PC-9 (cell line): ENCODE data around the gene IQSEC1. TPM values are rescaled to one million over a fixed set of nuclear protein-coding genes. Genes with fewer than 3 reads are reported as not detected.

ENCODE experiments used
- BruUV-seq: library from RNA; stranded (reverse); fragments of 400-500 nt; replicated peaks from 2 replicates; lab custom pipeline; 2021; lab: Mats Ljungman, UMichigan
- CTCF ChIA-PET: fragments of 300-600 bp; sonication (Branson Sonifier 250); formaldehyde crosslinking; loops from one replicate; lab custom pipeline; 2022; ENCODE audit warnings: antibody characterized with exemption; lab: Charles Lee
- POLR2A ChIA-PET: fragments of 300-600 bp; sonication (Branson Sonifier 250); formaldehyde crosslinking; loops from one replicate; lab custom pipeline; 2022; ENCODE audit warnings: antibody characterized with exemption; ENCODE audit not compliant: unreplicated experiment; lab: Charles Lee
- DNase-seq, 2 experiments: peaks; one replicate each; pipeline versions ENCODE4 v3.0.0 to v3.0.0-alpha.2; 2015 to 2022; ENCODE audit warnings: mixed read lengths in 1 of 2
- H2AFZ ChIP-seq: fragments of 200-600 bp; sonication (generic); 2 replicates; pipeline ENCODE4 v1.8.1; 2017; ENCODE audit warnings: antibody characterized with exemption
- H3F3A ChIP-seq: fragments of 200-600 bp; sonication (generic); 2 replicates; pipeline ENCODE4 v1.8.1; 2017; ENCODE audit warnings: antibody characterized with exemption, mild to moderate bottlenecking, low read depth; ENCODE audit not compliant: insufficient read depth
- H3K27ac ChIP-seq: fragments of 200-600 bp; sonication (generic); 2 replicates; pipeline ENCODE4 v1.6.1; 2016; ENCODE audit warnings: mixed run types
- H3K27me3 ChIP-seq: fragments of 200-600 bp; sonication (generic); 2 replicates; pipeline ENCODE4 v1.6.1; 2016; ENCODE audit warnings: low read depth, mixed run types; ENCODE audit not compliant: insufficient read depth
- H3K36me3 ChIP-seq: fragments of 200-600 bp; sonication (generic); 2 replicates; pipeline ENCODE4 v1.6.1; 2016; ENCODE audit warnings: low read depth, mixed run types
- H3K4me1 ChIP-seq: fragments of 200-600 bp; sonication (generic); replicated peaks from 2 replicates; pipeline ENCODE4 v1.6.1; 2016; ENCODE audit warnings: mixed run types; ENCODE audit not compliant: insufficient read depth
- H3K4me2 ChIP-seq: fragments of 200-600 bp; sonication (generic); 2 replicates; pipeline ENCODE4 v1.6.1; 2017; ENCODE audit warnings: mixed run types
- H3K4me3 ChIP-seq: fragments of 200-600 bp; sonication (generic); 2 replicates; pipeline ENCODE4 v1.6.1; 2016; ENCODE audit warnings: mixed run types
- H3K79me2 ChIP-seq: fragments of 200-600 bp; sonication (generic); 2 replicates; pipeline ENCODE4 v1.6.1; 2017; ENCODE audit warnings: low read depth, mixed run types
- H3K9me2 ChIP-seq: fragments of 200-600 bp; sonication (generic); 2 replicates; pipeline ENCODE4 v1.8.1; 2017; ENCODE audit warnings: mild to moderate bottlenecking; ENCODE audit not compliant: insufficient read depth
- H3K9me3 ChIP-seq: fragments of 200-600 bp; sonication (generic); 2 replicates; pipeline ENCODE4 v1.8.1; 2016; ENCODE audit warnings: low read depth; ENCODE audit not compliant: insufficient read depth
- H4K20me1 ChIP-seq: fragments of 200-600 bp; sonication (generic); 2 replicates; pipeline ENCODE4 v1.8.1; 2017; ENCODE audit not compliant: insufficient read depth
- CTCF ChIP-seq: fragments of 200-600 bp; sonication (generic); conservative IDR thresholded peaks from 2 replicates; pipeline ENCODE4 v1.6.1; 2017; ENCODE audit warnings: mixed run types, antibody characterized with exemption, mild to moderate bottlenecking, moderate library complexity
- EZH2 ChIP-seq: fragments of 200-600 bp; sonication (generic); IDR thresholded peaks from 2 replicates; pipeline ENCODE4 v1.8.0; 2017; ENCODE audit warnings: antibody characterized with exemption, low read depth
- intact Hi-C: fragments of 100-400 bp; cut with micrococcal nuclease; formaldehyde crosslinking; loops from one replicate; pipeline ENCODE4 v1.10.0; 2022; ENCODE audit not compliant: unreplicated experiment
- total RNA-seq: library from RNA; stranded (reverse); gene quantifications from 2 replicates; pipeline ENCODE4 v1.2.3, GENCODE V29; 2021

IQSEC1 gene
- total RNA-seq, 1 experiment from 2014 or later = 30.7 TPM

- Histone ChIP-seq H3F3A (peaks cover 9% of the 10 kb centered on the region; the same call in 1 of the 2 replicates), H3K79me2 (no peaks in the 10 kb centered on the region), H3K27me3 (no peaks in the 10 kb centered on the region), H3K4me2 (no peak overlapping the region), H3K9me2 (no peaks in the 10 kb centered on the region), H3K36me3 (no peaks in the 10 kb centered on the region), H4K20me1 (no peaks in the 10 kb centered on the region), H3K4me3 (no peak overlapping the region), H2AFZ (no peak overlapping the region), H3K27ac (no peak overlapping the region), H3K9me3 (no peaks in the 10 kb centered on the region), H3K4me1 (peaks cover 18% of the 10 kb centered on the region)
- intact Hi-C loops = no loop called here
- BruUV-seq = no TSS peak
- TF ChIP-seq EZH2 (no peak), CTCF (no peak)
- no peak for DNase-seq
- ChIA-PET CTCF (no interaction called here), POLR2A (interaction anchor here (0.5 kb wide), 1 partner anchor 216 kb away, joined by 3 read pairs; no protein-coding TSS in a partner anchor)
Observed at GRCh38 chr3:13066236-13066635, 7.0 kb downstream of the IQSEC1 start.

GRCh38 chr3:13065727-13066126 lies 7.5 kb downstream of the IQSEC1 start:
- intact Hi-C loops = no loop called here
- no peak overlapping the region for H3K4me2 ChIP-seq
- H3K4me3 ChIP-seq = no peak overlapping the region
- TF ChIP-seq CTCF = no peak
- no peak for TF ChIP-seq EZH2
- CTCF ChIA-PET = no interaction called here
- H2AFZ ChIP-seq = no peak overlapping the region
- no peaks in the 10 kb centered on the region for H3K9me3 ChIP-seq
- H3K79me2 ChIP-seq = no peaks in the 10 kb centered on the region
- peaks cover 18% of the 10 kb centered on the region for H3K4me1 ChIP-seq
- DNase-seq = no peak
- POLR2A ChIA-PET = no interaction called here
- H3F3A ChIP-seq = peaks cover 9% of the 10 kb centered on the region; the same call in 1 of the 2 replicates
- no peaks in the 10 kb centered on the region for H3K9me2 ChIP-seq
- no peaks in the 10 kb centered on the region for H4K20me1 ChIP-seq
- no peaks in the 10 kb centered on the region for H3K27me3 ChIP-seq
- BruUV-seq = no TSS peak
- H3K27ac ChIP-seq = no peak overlapping the region
- no peaks in the 10 kb centered on the region for H3K36me3 ChIP-seq

GRCh38 chr3:13064964-13065363 lies 8.3 kb downstream of the IQSEC1 start:
- CTCF ChIA-PET = interaction anchor here (0.6 kb wide), 1 partner anchor 366 kb away, joined by 5 read pairs; no protein-coding TSS in a partner anchor
- TF ChIP-seq EZH2 (no peak), CTCF (no peak)

More at GRCh38 chr3:13064964-13065363, 8.3 kb downstream of the IQSEC1 start:
- Histone ChIP-seq H3K27me3 (no peaks in the 10 kb centered on the region), H3K9me2 (no peaks in the 10 kb centered on the region), H3K79me2 (no peaks in the 10 kb centered on the region), H3K36me3 (no peaks in the 10 kb centered on the region), H3F3A (peaks cover 9% of the 10 kb centered on the region; the same call in 1 of the 2 replicates), H3K9me3 (no peaks in the 10 kb centered on the region), H2AFZ (no peak overlapping the region), H4K20me1 (no peaks in the 10 kb centered on the region), H3K4me1 (peaks cover 18% of the 10 kb centered on the region), H3K4me3 (no peak overlapping the region), H3K27ac (no peak overlapping the region), H3K4me2 (no peak overlapping the region)
- intact Hi-C loops = loop anchor here (5.0 kb wide), 1 partner anchor 68 kb away; no protein-coding TSS in a partner anchor
- BruUV-seq = no TSS peak
- POLR2A ChIA-PET = no interaction called here
- DNase-seq = no peak
